GM23248 (cell line): ENCODE data around the gene IER3. TPM values are rescaled to one million over a fixed set of nuclear protein-coding genes. Genes with fewer than 3 reads are reported as not detected.

Experiments used
- DNase-seq: peaks from one replicate; pipeline ENCODE4 v3.0.0-alpha.2; 2015
- H2AFZ ChIP-seq: fragments of 200-600 bp; sonication (generic); 2 replicates; pipeline ENCODE4 v1.6.1; 2016; ENCODE audit warnings: antibody characterized with exemption
- H3F3A ChIP-seq: fragments of 200-600 bp; sonication (generic); 2 replicates; pipeline ENCODE4 v1.6.1; 2016; ENCODE audit warnings: mild to moderate bottlenecking, antibody characterized with exemption, mixed run types; ENCODE audit not compliant: insufficient read depth
- H3K27ac ChIP-seq: fragments of 200-600 bp; sonication (generic); 2 replicates; pipeline ENCODE4 v1.5.1; 2016; ENCODE audit warnings: mild to moderate bottlenecking
- H3K27me3 ChIP-seq: fragments of 200-600 bp; sonication (generic); replicated peaks from 2 replicates; pipeline ENCODE4 v1.6.1; 2016; ENCODE audit warnings: mild to moderate bottlenecking; ENCODE audit not compliant: insufficient read depth
- H3K36me3 ChIP-seq: fragments of 200-600 bp; sonication (generic); 2 replicates; pipeline ENCODE4 v1.6.1; 2016; ENCODE audit warnings: low read depth, mild to moderate bottlenecking
- H3K4me1 ChIP-seq: fragments of 200-600 bp; sonication (generic); 2 replicates; pipeline ENCODE4 v1.6.1; 2016; ENCODE audit warnings: mild to moderate bottlenecking; ENCODE audit not compliant: insufficient read depth
- H3K4me2 ChIP-seq: fragments of 200-600 bp; sonication (generic); one replicate; pipeline ENCODE4 v1.6.1; 2016; ENCODE audit warnings: mild to moderate bottlenecking; ENCODE audit not compliant: unreplicated experiment
- H3K4me3 ChIP-seq: fragments of 200-600 bp; sonication (generic); 2 replicates; pipeline ENCODE4 v1.5.1; 2016; ENCODE audit warnings: mild to moderate bottlenecking
- H3K79me2 ChIP-seq: fragments of 200-600 bp; sonication (generic); 2 replicates; pipeline ENCODE4 v1.6.1; 2016; ENCODE audit warnings: mild to moderate bottlenecking; ENCODE audit not compliant: insufficient read depth
- H3K9ac ChIP-seq: fragments of 200-600 bp; sonication (generic); 2 replicates; pipeline ENCODE4 v1.6.1; 2016; ENCODE audit warnings: mild to moderate bottlenecking
- H3K9me2 ChIP-seq: fragments of 200-600 bp; sonication (generic); 2 replicates; pipeline ENCODE4 v1.6.1; 2016; ENCODE audit warnings: mixed run types, mild to moderate bottlenecking, moderate library complexity; ENCODE audit not compliant: insufficient read depth
- H3K9me3 ChIP-seq: fragments of 200-600 bp; sonication (generic); one replicate; pipeline ENCODE4 v1.6.1; 2017; ENCODE audit warnings: low read depth
- H4K20me1 ChIP-seq: fragments of 200-600 bp; sonication (generic); 2 replicates; pipeline ENCODE4 v1.6.0; 2016; ENCODE audit not compliant: insufficient read depth
- EZH2 ChIP-seq: fragments of 200-600 bp; sonication (generic); IDR thresholded peaks from 2 replicates; pipeline ENCODE4 v1.6.1; 2018; ENCODE audit warnings: antibody characterized with exemption, mild to moderate bottlenecking; ENCODE audit not compliant: insufficient read depth, poor library complexity, severe bottlenecking
- EZH2phosphoT487 ChIP-seq: fragments of 200-600 bp; sonication (generic); IDR thresholded peaks from 2 replicates; pipeline ENCODE4 v1.6.1; 2018; ENCODE audit warnings: antibody characterized with exemption, moderate library complexity, mild to moderate bottlenecking, low read depth; ENCODE audit not compliant: insufficient read depth
- WGBS, 2 experiments: methylation state at CpG; one replicate each; pipeline ENCODE4 v1.1.6; 2015 to 2017; ENCODE audit warnings: low lambda C conversion rate in 2 of 2, low coverage in 1 of 2; ENCODE audit errors: missing lambda C conversion rate in 2 of 2; 5-methylcytosine and 5-hydroxymethylcytosine counted together
- in situ Hi-C: fragments of 300-500 bp; cut with MboI; formaldehyde crosslinking; loops from 2 replicates; pipeline ENCODE4 v1.15.0; 2020
- polyA plus RNA-seq: library from polyadenylated mRNA; unstranded; fragments of >200 nt; fragmentation: Nextera tagmentation; extraction: Ambion mirVana; gene quantifications from 2 replicates; pipeline ENCODE4 v1.2.1, GENCODE V29; 2016
- small RNA-seq: library from RNA; depleted of rRNA; stranded (forward); fragments of <200 nt; gene quantifications from one replicate; pipeline ENCODE3, GENCODE V24; 2014; ENCODE audit warnings: low read depth, low replicate concordance
- total RNA-seq: library from RNA; depleted of rRNA; stranded (reverse); fragments of >200 nt; shearing (Covaris generic); gene quantifications from 2 replicates; pipeline ENCODE4 v1.2.3, GENCODE V29; 2014; rRNA removed

Gene IER3
- total and polyA plus RNA-seq, 2 experiments from 2014 or later: 82.1 to 148 TPM

DNA sequence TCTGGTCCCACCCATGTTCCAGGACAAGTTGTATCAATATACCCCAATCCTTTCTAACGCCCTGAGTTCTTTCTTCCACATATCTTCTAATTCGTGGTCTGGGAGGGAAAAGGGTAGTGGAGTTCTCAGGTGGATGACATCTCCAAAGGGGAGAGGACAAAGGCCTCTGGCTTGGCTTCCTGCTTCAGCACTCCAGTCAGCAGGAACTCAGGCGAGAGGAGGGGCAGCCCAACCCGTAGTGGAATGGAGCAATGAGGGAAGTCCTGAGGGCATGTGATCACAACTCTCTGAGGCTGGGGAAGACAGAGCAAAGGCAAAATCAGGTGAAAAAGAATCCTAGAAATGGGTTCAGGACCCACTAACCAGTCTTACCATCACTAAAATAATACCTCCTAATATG is 44.0 kb downstream of the IER3 start:
- in situ Hi-C loops: no loop called here
- Histone ChIP-seq H3K27me3 (no peaks in the 10 kb centered on the region), H3F3A (peaks cover under 1% of the 10 kb centered on the region; the same call in 1 of the 2 replicates), H2AFZ (no peak overlapping the region), H3K4me1 (peaks cover 7% of the 10 kb centered on the region), H3K9me3 (no peaks in the 10 kb centered on the region), H3K9me2 (no peaks in the 10 kb centered on the region), H3K4me3 (no peak overlapping the region), H4K20me1 (no peaks in the 10 kb centered on the region), H3K9ac (no peak overlapping the region), H3K36me3 (peaks cover 5% of the 10 kb centered on the region; the same call in 1 of the 2 replicates), H3K79me2 (no peaks in the 10 kb centered on the region), H3K27ac (no peak overlapping the region), H3K4me2 (no peak overlapping the region)
- 77 to 79% methylated on average over 4 of the region's 4 CpGs for WGBS, 2 experiments
- TF ChIP-seq EZH2phosphoT487: no peak
- no peak for TF ChIP-seq EZH2
- no peak for DNase-seq

DNA sequence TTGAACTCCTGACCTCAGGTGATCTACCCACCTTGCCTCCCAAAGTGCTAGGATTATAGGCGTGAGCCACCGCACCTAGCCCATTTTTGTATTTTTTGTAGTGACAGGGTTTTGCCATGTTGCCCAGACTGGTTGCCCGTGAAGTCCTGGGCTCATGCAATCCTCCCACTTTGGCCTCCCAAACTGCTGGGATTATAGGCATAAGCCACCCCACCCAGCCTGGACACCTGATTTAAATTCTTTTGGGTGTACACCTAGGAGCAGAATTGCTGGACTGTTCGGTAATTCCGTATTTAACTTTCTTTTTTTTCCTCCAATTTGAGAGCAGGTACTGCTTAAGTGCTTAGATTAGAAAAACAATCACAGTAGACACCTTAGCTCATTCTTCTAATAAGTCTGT is 47.9 kb downstream of the IER3 start:
- no peaks in the 10 kb centered on the region for H4K20me1 ChIP-seq
- no peak overlapping the region for H3K27ac ChIP-seq
- no peak overlapping the region for H2AFZ ChIP-seq
- no peaks in the 10 kb centered on the region for H3K79me2 ChIP-seq
- no peaks in the 10 kb centered on the region for H3K9me2 ChIP-seq
- WGBS, 2 experiments: 96 to 98% methylated on average over 5 of the region's 5 CpGs
- H3F3A ChIP-seq: peaks cover 11% of the 10 kb centered on the region
- H3K4me3 ChIP-seq: no peak overlapping the region
- no peak for TF ChIP-seq EZH2phosphoT487
- TF ChIP-seq EZH2: no peak
- H3K9ac ChIP-seq: no peak overlapping the region
- H3K9me3 ChIP-seq: no peaks in the 10 kb centered on the region
- no peaks in the 10 kb centered on the region for H3K27me3 ChIP-seq
- no peak for DNase-seq
- H3K36me3 ChIP-seq: peaks cover 2% of the 10 kb centered on the region; the same call in 1 of the 2 replicates
- no peak overlapping the region for H3K4me2 ChIP-seq
- in situ Hi-C loops: no loop called here
- H3K4me1 ChIP-seq: peaks cover 18% of the 10 kb centered on the region

Small RNAs within 50 kb of the gene (small RNA-seq; reads per million reads assigned to genes)
- not detected for gene RF00019
- gene RN7SL353P: not detected

Other genes with a start within 250 kb of the IER3 start
- 62.3 and 64.8 TPM in 2 replicates for gene GNL1, start 188.1 kb downstream of the IER3 start, total RNA-seq
- gene GNL1, start 188.1 kb downstream of the IER3 start, polyA plus RNA-seq: 72.1 and 78.9 TPM in 2 replicates
- 5.2 and 6.5 TPM in 2 replicates for gene PRR3, start 187.3 kb downstream of the IER3 start, total RNA-seq
- 7.1 and 7.3 TPM in 2 replicates for gene PRR3, start 187.3 kb downstream of the IER3 start, polyA plus RNA-seq
- 31.3 and 42.0 TPM in 2 replicates for gene ABCF1, start 173.1 kb downstream of the IER3 start, total RNA-seq
- gene ABCF1, start 173.1 kb downstream of the IER3 start, polyA plus RNA-seq: 35.5 and 39.7 TPM in 2 replicates
- gene PPP1R10, start 127.3 kb downstream of the IER3 start, total RNA-seq: 23.9 and 27.3 TPM in 2 replicates
- gene PPP1R10, start 127.3 kb downstream of the IER3 start, polyA plus RNA-seq: 23.6 and 32.7 TPM in 2 replicates
- 33.5 and 41.4 TPM in 2 replicates for gene MRPS18B, start 126.7 kb downstream of the IER3 start, total RNA-seq
- 59.2 and 61.2 TPM in 2 replicates for gene MRPS18B, start 126.7 kb downstream of the IER3 start, polyA plus RNA-seq
- 2.3 and 3.7 TPM in 2 replicates for gene ATAT1, start 117.7 kb downstream of the IER3 start, total RNA-seq
- gene ATAT1, start 117.7 kb downstream of the IER3 start, polyA plus RNA-seq: 12.3 and 12.6 TPM in 2 replicates
- gene C6orf136, start 97.4 kb downstream of the IER3 start, total RNA-seq: 2.4 and 4.6 TPM in 2 replicates
- 8.6 and 10.6 TPM in 2 replicates for gene C6orf136, start 97.4 kb downstream of the IER3 start, polyA plus RNA-seq
- 30.4 and 30.6 TPM in 2 replicates for gene DHX16, start 71.5 kb downstream of the IER3 start, total RNA-seq
- 23.6 and 26.7 TPM in 2 replicates for gene DHX16, start 71.5 kb downstream of the IER3 start, polyA plus RNA-seq
- gene PPP1R18, start 57.9 kb downstream of the IER3 start, total RNA-seq: 85.5 and 108 TPM in 2 replicates
- gene PPP1R18, start 57.9 kb downstream of the IER3 start, polyA plus RNA-seq: 66.6 and 67.8 TPM in 2 replicates
- gene NRM, start 53.6 kb downstream of the IER3 start, total RNA-seq: 5.8 and 6.2 TPM in 2 replicates
- gene NRM, start 53.6 kb downstream of the IER3 start, polyA plus RNA-seq: 11.3 and 11.6 TPM in 2 replicates
- gene MDC1, start 27.3 kb downstream of the IER3 start, total RNA-seq: 4.9 and 6.6 TPM in 2 replicates
- 6.7 and 7.1 TPM in 2 replicates for gene MDC1, start 27.3 kb downstream of the IER3 start, polyA plus RNA-seq
- gene TUBB, start 24.2 kb downstream of the IER3 start, total RNA-seq: 525 and 565 TPM in 2 replicates
- 491 and 520 TPM in 2 replicates for gene TUBB, start 24.2 kb downstream of the IER3 start, polyA plus RNA-seq
- gene FLOT1, start 1.9 kb downstream of the IER3 start, total RNA-seq: 156 and 165 TPM in 2 replicates
- gene FLOT1, start 1.9 kb downstream of the IER3 start, polyA plus RNA-seq: 162 and 171 TPM in 2 replicates
- 23.1 and 27.0 TPM in 2 replicates for gene DDR1, start 140.0 kb upstream of the IER3 start, total RNA-seq
- 16.9 and 17.5 TPM in 2 replicates for gene DDR1, start 140.0 kb upstream of the IER3 start, polyA plus RNA-seq
- 12.8 and 21.7 TPM in 2 replicates for gene GTF2H4, start 163.7 kb upstream of the IER3 start, total RNA-seq
- 5.3 and 5.4 TPM in 2 replicates for gene GTF2H4, start 163.7 kb upstream of the IER3 start, polyA plus RNA-seq
- gene VARS2, start 169.7 kb upstream of the IER3 start, total RNA-seq: 11.9 and 20.8 TPM in 2 replicates
- gene VARS2, start 169.7 kb upstream of the IER3 start, polyA plus RNA-seq: 8.5 and 9.9 TPM in 2 replicates
- not detected in 2 replicates for gene SFTA2, start 187.6 kb upstream of the IER3 start, total RNA-seq
- gene SFTA2, start 187.6 kb upstream of the IER3 start, polyA plus RNA-seq: not detected in 2 replicates
- not detected in 2 replicates for gene MUCL3, start 196.4 kb upstream of the IER3 start, total RNA-seq
- gene MUCL3, start 196.4 kb upstream of the IER3 start, polyA plus RNA-seq: not detected in 2 replicates
- gene MUC21, start 239.2 kb upstream of the IER3 start, total RNA-seq: not detected in 2 replicates
- not detected in 2 replicates for gene MUC21, start 239.2 kb upstream of the IER3 start, polyA plus RNA-seq